ENCODE data around the gene POLR2F. TPM values are rescaled to one million over a fixed set of nuclear protein-coding genes. Genes with fewer than 3 reads are reported as not detected.
A peak's percentile ranks its signal among the peaks of the same experiment; 100 is the strongest.

The POLR2F gene
- total and polyA plus RNA-seq, 9 donors, result 40.3 to 101 (median 65.2) TPM

GRCh38 chr22:38017272-38017920 lies 63.9 kb downstream of the POLR2F start:
- no peaks in the 10 kb centered on the region for H3K36me3 ChIP-seq
- peak overlapping the region in 1 of 2 donors; percentile 4 for H3K27ac ChIP-seq
- intact Hi-C loops (cut with DNase I), result no loop called here
- H3K9me3 ChIP-seq, result no peaks in the 10 kb centered on the region
- H3K4me3 ChIP-seq, result no peak overlapping the region
- peaks cover 18% of the 10 kb centered on the region for H3K4me1 ChIP-seq (ENCODE audit: insufficient read depth)
- TF ChIP-seq EP300 (IDR thresholded peaks at IDR 0.05) (no peak), POLR2A (IDR thresholded peaks at IDR 0.05) (no peak)
- TF ChIP-seq, protein P1, sequence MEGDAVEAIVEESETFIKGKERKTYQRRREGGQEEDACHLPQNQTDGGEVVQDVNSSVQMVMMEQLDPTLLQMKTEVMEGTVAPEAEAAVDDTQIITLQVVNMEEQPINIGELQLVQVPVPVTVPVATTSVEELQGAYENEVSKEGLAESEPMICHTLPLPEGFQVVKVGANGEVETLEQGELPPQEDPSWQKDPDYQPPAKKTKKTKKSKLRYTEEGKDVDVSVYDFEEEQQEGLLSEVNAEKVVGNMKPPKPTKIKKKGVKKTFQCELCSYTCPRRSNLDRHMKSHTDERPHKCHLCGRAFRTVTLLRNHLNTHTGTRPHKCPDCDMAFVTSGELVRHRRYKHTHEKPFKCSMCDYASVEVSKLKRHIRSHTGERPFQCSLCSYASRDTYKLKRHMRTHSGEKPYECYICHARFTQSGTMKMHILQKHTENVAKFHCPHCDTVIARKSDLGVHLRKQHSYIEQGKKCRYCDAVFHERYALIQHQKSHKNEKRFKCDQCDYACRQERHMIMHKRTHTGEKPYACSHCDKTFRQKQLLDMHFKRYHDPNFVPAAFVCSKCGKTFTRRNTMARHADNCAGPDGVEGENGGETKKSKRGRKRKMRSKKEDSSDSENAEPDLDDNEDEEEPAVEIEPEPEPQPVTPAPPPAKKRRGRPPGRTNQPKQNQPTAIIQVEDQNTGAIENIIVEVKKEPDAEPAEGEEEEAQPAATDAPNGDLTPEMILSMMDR (IDR thresholded peaks at IDR 0.05), result no peak
- 43 to 47% (median 46%) methylated on average over 6 to 7 of the region's 7 CpGs for WGBS, 3 donors
- peak; percentile 75 to 89 (median 82) for DNase-seq
- no peaks in the 10 kb centered on the region for H3K27me3 ChIP-seq

DNA sequence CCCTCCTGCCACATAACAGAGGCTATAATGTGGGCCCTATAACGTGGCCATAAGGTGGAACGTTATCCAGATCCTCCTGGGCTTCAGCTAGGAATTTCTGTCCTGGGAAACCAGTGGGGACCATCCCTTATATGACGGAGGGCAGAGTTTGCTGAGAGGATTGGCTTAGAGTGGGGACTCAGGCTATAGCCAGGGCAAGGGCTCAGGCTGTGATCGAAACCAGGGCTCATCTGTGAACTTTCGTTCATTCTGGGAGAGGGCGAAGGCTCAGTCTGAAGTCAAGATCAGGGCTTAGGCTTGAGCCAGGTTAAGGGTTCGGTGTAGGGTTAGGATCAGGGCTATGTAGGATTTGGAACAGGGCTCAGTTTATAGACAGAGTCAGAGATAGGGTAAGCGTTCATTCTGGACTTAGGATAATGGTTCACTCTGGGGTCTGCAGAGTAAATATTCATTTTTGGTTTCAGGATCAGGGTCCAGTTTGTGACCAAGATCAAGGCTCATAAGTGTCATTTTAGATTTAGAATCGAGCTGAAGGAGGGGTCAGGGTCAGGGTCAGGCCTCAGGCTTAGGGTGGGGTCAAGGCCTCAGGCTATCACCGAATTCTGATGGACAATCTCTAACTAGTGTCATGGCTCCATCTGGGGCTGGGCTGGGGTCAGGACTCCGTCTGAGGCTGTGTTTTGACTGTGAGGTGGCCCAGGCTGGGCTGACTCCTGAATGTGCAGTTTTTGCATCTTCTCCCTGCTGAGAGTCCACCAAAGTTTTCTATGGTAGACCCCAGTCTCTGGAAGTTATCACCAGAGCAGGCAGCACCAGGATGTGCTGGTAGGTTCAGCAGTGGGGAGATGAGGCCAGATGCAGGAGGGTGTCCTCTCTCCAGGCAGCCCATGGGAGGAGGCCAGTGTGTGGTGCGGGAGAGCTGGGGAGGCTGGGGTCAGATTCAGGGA lies 64.7 kb downstream of the POLR2F start:
- intact Hi-C loops (cut with DNase I), result no loop called here
- Histone ChIP-seq H3K9me3 (no peaks in the 10 kb centered on the region), H3K27ac (no peak overlapping the region), H3K4me1 (ENCODE audit: insufficient read depth) (peaks cover 17% of the 10 kb centered on the region), H3K27me3 (no peaks in the 10 kb centered on the region), H3K4me3 (no peak overlapping the region), H3K36me3 (no peaks in the 10 kb centered on the region)
- no peak for TF ChIP-seq EP300 (IDR thresholded peaks at IDR 0.05)
- TF ChIP-seq POLR2A (IDR thresholded peaks at IDR 0.05), result no peak
- TF ChIP-seq, protein P1 (IDR thresholded peaks at IDR 0.05), result no peak
- DNase-seq, result no peak
- 85 to 87% (median 87%) methylated on average over 12 of the region's 12 CpGs for WGBS, 3 donors

Small RNA genes lying within 50 kb of the gene (microRNA-seq; reads per million reads assigned to microRNA genes)
- gene MIR4534, result 0 reads per million in 3 donors
- 0.36 to 1.3 (median 0.38) reads per million in 3 donors for gene MIR6820

Other genes with a start within 250 kb of the POLR2F start
- 10 to 100 TPM in 3 of 7 donors, 1 to 10 TPM in 4; 2.3 to 17.7 (median 9.9) TPM for gene GCAT, start 145.8 kb upstream of the POLR2F start, total RNA-seq
- gene GCAT, start 145.8 kb upstream of the POLR2F start, polyA plus RNA-seq, result 10 to 100 TPM in 1 of 2 donors, 1 to 10 TPM in 1; 2.6 to 10.6 TPM
- gene GALR3, start 130.3 kb upstream of the POLR2F start, total RNA-seq, result not detected
- not detected for gene GALR3, start 130.3 kb upstream of the POLR2F start, polyA plus RNA-seq
- 10 to 100 TPM; 28.5 to 48.6 (median 36.2) TPM for gene ANKRD54, start 109.4 kb upstream of the POLR2F start, total RNA-seq
- gene ANKRD54, start 109.4 kb upstream of the POLR2F start, polyA plus RNA-seq, result 10 to 100 TPM; 14.4 to 24.4 TPM
- 1,000 to 10,000 TPM in 2 of 7 donors, 100 to 1,000 TPM in 5; 534 to 1,344 (median 896) TPM for gene EIF3L, start 104.3 kb upstream of the POLR2F start, total RNA-seq
- 1,000 to 10,000 TPM in 1 of 2 donors, 100 to 1,000 TPM in 1; 725 to 1,289 TPM for gene EIF3L, start 104.3 kb upstream of the POLR2F start, polyA plus RNA-seq
- 10 to 100 TPM in 6 of 7 donors, 1 to 10 TPM in 1; 6.2 to 30.0 (median 23.3) TPM for gene MICALL1, start 47.4 kb upstream of the POLR2F start, total RNA-seq
- 1 to 10 TPM; 7.9 to 9.0 TPM for gene MICALL1, start 47.4 kb upstream of the POLR2F start, polyA plus RNA-seq
- 1 to 10 TPM in 3 of 7 donors, under 1 TPM in 4; 0.28 to 2.6 (median 0.77) TPM for gene C22orf23, start 98 bp upstream of the POLR2F start, total RNA-seq
- under 1 TPM; 0.41 to 0.87 TPM for gene C22orf23, start 98 bp upstream of the POLR2F start, polyA plus RNA-seq
- gene SOX10, start 30.9 kb downstream of the POLR2F start, total RNA-seq, result 1 to 10 TPM in 3 of 7 donors, under 1 TPM in 2, not detected in 2; 0.11 to 3.2 (median 1.3) TPM
- gene SOX10, start 30.9 kb downstream of the POLR2F start, polyA plus RNA-seq, result 1 to 10 TPM in 1 of 2 donors, under 1 TPM in 1; 0.61 to 1.9 TPM
- 10 to 100 TPM; 26.0 to 47.7 (median 35.1) TPM for gene PICK1, start 103.7 kb downstream of the POLR2F start, total RNA-seq
- gene PICK1, start 103.7 kb downstream of the POLR2F start, polyA plus RNA-seq, result 10 to 100 TPM; 18.0 to 33.3 TPM
- under 1 TPM in 1 of 7 donors, not detected in 6; 0.52 TPM for gene SLC16A8, start 130.5 kb downstream of the POLR2F start, total RNA-seq
- under 1 TPM in 1 of 2 donors, not detected in 1; 0.39 TPM for gene SLC16A8, start 130.5 kb downstream of the POLR2F start, polyA plus RNA-seq
- 1 to 10 TPM in 3 of 7 donors, under 1 TPM in 4; 0.40 to 3.1 (median 0.69) TPM for gene BAIAP2L2, start 157.0 kb downstream of the POLR2F start, total RNA-seq
- gene BAIAP2L2, start 157.0 kb downstream of the POLR2F start, polyA plus RNA-seq, result 1 to 10 TPM in 1 of 2 donors, not detected in 1; 1.7 TPM
- gene PLA2G6, start 228.1 kb downstream of the POLR2F start, total RNA-seq, result 10 to 100 TPM; 22.5 to 60.5 (median 39.4) TPM
- gene PLA2G6, start 228.1 kb downstream of the POLR2F start, polyA plus RNA-seq, result 10 to 100 TPM; 16.4 to 68.4 TPM
- gene MAFF, start 248.3 kb downstream of the POLR2F start, total RNA-seq, result 100 to 1,000 TPM in 1 of 7 donors, 10 to 100 TPM in 6; 15.0 to 153 (median 19.4) TPM
- 10 to 100 TPM; 13.3 to 25.2 TPM for gene MAFF, start 248.3 kb downstream of the POLR2F start, polyA plus RNA-seq